Muscle of leg (tissue), 16 donors: ENCODE results near the gene LTF. TPM values are rescaled to one million over a fixed set of nuclear protein-coding genes. Genes with fewer than 3 reads are reported as not detected.

ENCODE experiments used
- DNase-seq: peaks from one replicate; pipeline ENCODE4 v3.0.0; 2013
- H3K27ac ChIP-seq: one replicate; pipeline ENCODE4 v1.5.1; 2013; ENCODE audit warnings: mild to moderate bottlenecking, low read length, control low read depth
- H3K27me3 ChIP-seq: one replicate; pipeline ENCODE4 v1.6.1; 2013; ENCODE audit warnings: low read length; ENCODE audit not compliant: control insufficient read depth, insufficient read depth
- H3K36me3 ChIP-seq: one replicate; pipeline ENCODE4 v1.6.1; 2013; ENCODE audit warnings: low read length; ENCODE audit not compliant: control insufficient read depth, insufficient read depth
- H3K4me1 ChIP-seq: one replicate; pipeline ENCODE4 v1.6.1; 2013; ENCODE audit warnings: low read length; ENCODE audit not compliant: control insufficient read depth, insufficient read depth
- H3K4me3 ChIP-seq: one replicate; pipeline ENCODE4 v1.5.1; 2013; ENCODE audit warnings: low read length, control low read depth
- H3K9me3 ChIP-seq: replicated peaks from 2 replicates; pipeline ENCODE4 v1.6.1; 2013; ENCODE audit warnings: low read depth, low read length; ENCODE audit not compliant: control insufficient read depth
- WGBS: methylation state at CpG from one replicate; pipeline ENCODE4 v1.1.5; 2013; ENCODE audit warnings: missing lambda C conversion rate; ENCODE audit not compliant: insufficient coverage; 5-methylcytosine and 5-hydroxymethylcytosine counted together
- long read RNA-seq, 11 donors: transcript quantifications; one replicate each; lab custom pipeline, GENCODE V29; 2026
- polyA plus RNA-seq, 8 donors: library from polyadenylated mRNA; unstranded; fragments of 120-200 nt; gene quantifications; one replicate each; pipeline versions ENCODE4 v1.2.1 to v1.2.3, GENCODE V29; 2013; ENCODE audit warnings: inconsistent platforms in 1 of 8, low replicate concordance in 1 of 8; ENCODE audit not compliant: insufficient read length in 8 of 8, insufficient read depth in 1 of 8
- total RNA-seq: library from RNA; stranded (reverse); fragments of 120-200 nt; gene quantifications from one replicate; pipeline ENCODE4 v1.2.4, GENCODE V29; 2013

Gene LTF
- total RNA-seq (1.3 TPM), polyA plus RNA-seq (1 to 10 TPM; 2.0 to 6.6 (median 3.6) TPM)
- long read RNA-seq, donor 1: 0 reads
- long read RNA-seq, donor 2: 0 reads
- long read RNA-seq, donor 3, partial matches to known transcripts: 0 of 1 reads
- long read RNA-seq, donor 3, other reads (novel, unspliced or antisense): 0 of 1 reads
- long read RNA-seq, donor 4, partial matches to known transcripts: 0 of 1 reads
- long read RNA-seq, donor 4, other reads (novel, unspliced or antisense): 0 of 1 reads
- long read RNA-seq, donor 5, partial matches to known transcripts: 0 of 3 reads
- long read RNA-seq, donor 5, other reads (novel, unspliced or antisense): 0 of 3 reads
- long read RNA-seq, donor 6: 0 reads
- long read RNA-seq, donor 7, partial matches to known transcripts: 0 of 1 reads
- long read RNA-seq, donor 7, other reads (novel, unspliced or antisense): 0 of 1 reads
- long read RNA-seq, donor 8, partial matches to known transcripts: 0 of 2 reads
- long read RNA-seq, donor 8, other reads (novel, unspliced or antisense): 0 of 2 reads
- long read RNA-seq, donor 9: 0 reads
- long read RNA-seq, donor 10: 0 reads
- long read RNA-seq, donor 11: 0 reads

- 9% methylated on average over 43 of the region's 44 CpGs for WGBS
- Histone ChIP-seq H3K27ac (no peak within 1 kb of the TSS), H3K36me3 (no peaks in the 10 kb centered on the region), H3K9me3 (no peaks in the 10 kb centered on the region), H3K27me3 (peaks cover 46% of the 10 kb centered on the region), H3K4me3 (no peak within 1 kb of the TSS), H3K4me1 (peaks cover 14% of the 10 kb centered on the region)
- DNase-seq: no peak
Measured at GRCh38 chr3:46464326-46465195, at the start of gene LTF. Gene LTF (minus strand): TSS chr3:46464905. CDS start chr3:46464867, 38 bp downstream.

- no peaks in the 10 kb centered on the region for H3K9me3 ChIP-seq
- H3K36me3 ChIP-seq: no peaks in the 10 kb centered on the region
- H3K27me3 ChIP-seq: no peaks in the 10 kb centered on the region
- WGBS: 40% methylated on average over 1 of the region's 2 CpGs
- H3K27ac ChIP-seq: no peak overlapping the region
- no peak for DNase-seq
- no peaks in the 10 kb centered on the region for H3K4me1 ChIP-seq
- H3K4me3 ChIP-seq: no peak overlapping the region
Measured at GRCh38 chr3:46512191-46512749, 47.6 kb upstream of the LTF start.

GRCh38 chr3:46509661-46510187, 45.0 kb upstream of the LTF start:
- H3K4me1 ChIP-seq: peaks cover 2% of the 10 kb centered on the region
- WGBS: 53% methylated on average over 3 of the region's 4 CpGs
- H3K4me3 ChIP-seq: no peak overlapping the region
- H3K9me3 ChIP-seq: no peaks in the 10 kb centered on the region
- no peak overlapping the region for H3K27ac ChIP-seq
- no peaks in the 10 kb centered on the region for H3K36me3 ChIP-seq
- no peak for DNase-seq
- H3K27me3 ChIP-seq: no peaks in the 10 kb centered on the region

GRCh38 chr3:46508850-46509591, 44.3 kb upstream of the LTF start:
- no peak overlapping the region for H3K4me3 ChIP-seq
- H3K9me3 ChIP-seq: no peaks in the 10 kb centered on the region
- DNase-seq: no peak
- peaks cover 2% of the 10 kb centered on the region for H3K4me1 ChIP-seq
- H3K27ac ChIP-seq: no peak overlapping the region
- no peaks in the 10 kb centered on the region for H3K36me3 ChIP-seq
- 36% methylated on average over 2 of the region's 4 CpGs for WGBS
- no peaks in the 10 kb centered on the region for H3K27me3 ChIP-seq

GRCh38 chr3:46506526-46506925, 41.8 kb upstream of the LTF start:
- H3K36me3 ChIP-seq: no peaks in the 10 kb centered on the region
- no peak for DNase-seq
- H3K9me3 ChIP-seq: no peaks in the 10 kb centered on the region
- no CpG with 5 or more reads among the region's 3 CpGs for WGBS
- peaks cover 25% of the 10 kb centered on the region for H3K4me1 ChIP-seq
- H3K4me3 ChIP-seq: no peak overlapping the region
- no peak overlapping the region for H3K27ac ChIP-seq
- H3K27me3 ChIP-seq: no peaks in the 10 kb centered on the region

GRCh38 chr3:46505953-46506352, 41.2 kb upstream of the LTF start:
- H3K4me1 ChIP-seq: peaks cover 30% of the 10 kb centered on the region
- no peaks in the 10 kb centered on the region for H3K9me3 ChIP-seq
- no peaks in the 10 kb centered on the region for H3K36me3 ChIP-seq
- H3K4me3 ChIP-seq: no peak overlapping the region
- H3K27ac ChIP-seq: no peak overlapping the region
- H3K27me3 ChIP-seq: no peaks in the 10 kb centered on the region
- WGBS: 80% methylated on average over 10 of the region's 10 CpGs
- no peak for DNase-seq

GRCh38 chr3:46504789-46505188, 40.1 kb upstream of the LTF start:
- no peaks in the 10 kb centered on the region for H3K27me3 ChIP-seq
- no peak overlapping the region for H3K27ac ChIP-seq
- no peaks in the 10 kb centered on the region for H3K36me3 ChIP-seq
- no peaks in the 10 kb centered on the region for H3K9me3 ChIP-seq
- H3K4me1 ChIP-seq: peaks cover 35% of the 10 kb centered on the region
- no peak overlapping the region for H3K4me3 ChIP-seq
- WGBS: no CpG with 5 or more reads among the region's 5 CpGs
- no peak for DNase-seq

- peak overlapping the region; percentile 67 for H3K27ac ChIP-seq
- no peaks in the 10 kb centered on the region for H3K36me3 ChIP-seq
- peaks cover 42% of the 10 kb centered on the region for H3K4me1 ChIP-seq
- H3K9me3 ChIP-seq: no peaks in the 10 kb centered on the region
- 43% methylated on average over 5 of the region's 7 CpGs for WGBS
- DNase-seq: peak; percentile 54
- no peak overlapping the region for H3K4me3 ChIP-seq
- H3K27me3 ChIP-seq: no peaks in the 10 kb centered on the region
Measured at GRCh38 chr3:46503200-46503874, 38.6 kb upstream of the LTF start.

GRCh38 chr3:46501702-46502101, 37.0 kb upstream of the LTF start:
- no peak overlapping the region for H3K27ac ChIP-seq
- DNase-seq: peak; percentile 30
- no peaks in the 10 kb centered on the region for H3K9me3 ChIP-seq
- H3K36me3 ChIP-seq: no peaks in the 10 kb centered on the region
- 40% methylated on average over 2 of the region's 4 CpGs for WGBS
- H3K4me1 ChIP-seq: peaks cover 42% of the 10 kb centered on the region
- H3K4me3 ChIP-seq: no peak overlapping the region
- H3K27me3 ChIP-seq: peaks cover 3% of the 10 kb centered on the region
